Inferior parietal cortex (tissue), 1 donor: ENCODE data around the gene MBP.
"Not testable (repeated sequence)": the region's sequence is repeated elsewhere in the genome, so short reads cannot be mapped to it uniquely, and the experiment has no call there.

Experiments used
- DNase-seq: peaks from one replicate; pipeline ENCODE4 v3.0.0-alpha.2; 2016; ENCODE audit errors: extremely low spot score

Gene MBP

DNA sequence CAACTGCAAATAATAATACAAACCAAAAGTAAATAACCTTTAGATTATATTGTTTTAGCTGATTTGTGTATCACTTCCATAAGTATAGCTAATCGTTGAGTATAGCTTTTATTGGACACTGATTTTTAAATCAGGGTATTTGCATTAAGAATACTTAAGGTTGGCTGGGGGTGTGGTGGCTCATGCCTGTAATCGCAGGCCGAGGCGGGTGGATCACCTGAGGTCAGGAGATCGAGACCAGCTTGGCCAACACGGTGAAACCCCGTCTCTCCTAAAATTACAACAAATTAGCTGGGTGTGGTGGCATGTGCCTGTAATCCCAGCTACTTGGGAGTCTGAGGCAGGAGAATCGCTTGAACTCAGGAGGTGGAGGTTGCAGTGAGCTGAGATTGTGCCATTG, 188.2 kb downstream of the MBP start:
- DNase-seq, result not testable (repeated sequence)

DNA sequence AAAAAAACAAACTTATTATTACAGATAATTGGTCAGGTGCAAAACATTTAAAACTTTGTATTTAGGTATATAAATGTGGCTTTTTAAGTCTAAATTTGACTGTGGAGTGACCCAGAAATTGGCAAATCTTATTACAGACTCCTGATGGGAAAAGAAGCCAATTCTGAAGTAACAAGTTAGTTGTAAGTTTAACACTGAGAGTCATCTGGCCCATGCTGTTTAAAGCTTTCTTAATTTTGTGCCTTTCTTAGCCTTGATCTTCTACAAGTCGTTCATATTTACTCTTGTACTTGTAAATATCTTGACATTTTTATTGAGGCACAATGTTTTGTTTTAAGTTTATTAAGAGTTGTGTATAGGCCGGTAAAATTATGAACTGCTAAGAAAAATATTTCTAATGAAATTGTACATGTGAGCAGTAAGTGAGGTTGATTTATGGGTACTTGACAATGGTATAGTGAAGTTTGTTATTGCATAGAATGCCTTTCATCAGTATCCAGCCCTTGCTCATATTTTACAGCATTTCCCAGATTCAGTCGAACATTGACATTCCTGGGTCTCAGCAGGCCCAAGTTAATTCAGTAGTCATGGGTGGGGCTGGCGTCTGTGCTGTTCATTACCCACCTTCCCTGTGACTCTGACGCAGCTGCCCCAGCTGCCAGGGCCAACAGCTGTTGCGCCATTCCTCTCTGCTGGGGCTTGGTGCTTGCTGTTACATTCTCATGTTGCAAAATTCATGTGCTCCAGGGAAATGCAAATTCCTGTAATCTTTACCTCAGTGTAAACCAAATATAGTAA, 188.8 kb downstream of the MBP start:
- no peak for DNase-seq

DNA sequence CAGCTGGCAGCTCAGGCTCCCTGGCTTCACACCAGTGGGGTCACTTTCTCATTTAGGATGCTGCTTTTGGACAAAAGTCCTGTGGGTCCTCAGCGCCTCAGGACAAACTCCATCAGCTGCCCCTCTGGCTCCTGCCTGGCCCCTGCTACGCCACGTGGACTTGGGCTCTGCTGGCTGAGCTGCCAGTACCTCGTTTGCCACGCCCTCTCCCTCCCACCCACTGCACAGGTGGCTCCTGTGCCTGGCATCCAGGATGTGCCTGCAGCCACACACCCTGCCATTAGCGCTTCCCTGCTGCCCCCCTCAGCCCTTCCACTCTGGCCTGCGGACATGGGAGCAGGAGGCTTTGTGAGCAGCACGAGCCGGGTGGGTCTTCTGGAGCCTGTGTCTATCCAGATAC, 191.3 kb downstream of the MBP start:
- no peak for DNase-seq

DNA sequence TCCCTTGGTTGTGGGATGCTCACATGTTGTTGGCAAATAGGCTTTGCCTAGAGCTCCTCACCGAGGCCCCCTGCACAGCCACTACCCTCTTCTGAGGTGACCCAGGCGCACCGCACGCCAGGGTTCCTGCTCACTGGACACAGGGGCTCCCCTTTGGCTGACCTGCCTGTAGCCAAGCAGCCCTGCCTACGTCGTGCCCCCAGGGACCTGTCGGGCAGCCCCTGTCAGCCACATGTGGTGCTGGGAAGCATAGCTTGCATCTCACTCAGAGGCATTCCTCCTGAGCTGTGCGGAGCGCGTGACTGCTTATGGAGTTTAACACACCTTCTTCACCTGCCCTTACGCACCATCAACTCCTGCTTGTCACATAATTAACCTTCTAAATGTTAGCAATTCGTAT, 194.0 kb downstream of the MBP start:
- DNase-seq, result no peak

DNA sequence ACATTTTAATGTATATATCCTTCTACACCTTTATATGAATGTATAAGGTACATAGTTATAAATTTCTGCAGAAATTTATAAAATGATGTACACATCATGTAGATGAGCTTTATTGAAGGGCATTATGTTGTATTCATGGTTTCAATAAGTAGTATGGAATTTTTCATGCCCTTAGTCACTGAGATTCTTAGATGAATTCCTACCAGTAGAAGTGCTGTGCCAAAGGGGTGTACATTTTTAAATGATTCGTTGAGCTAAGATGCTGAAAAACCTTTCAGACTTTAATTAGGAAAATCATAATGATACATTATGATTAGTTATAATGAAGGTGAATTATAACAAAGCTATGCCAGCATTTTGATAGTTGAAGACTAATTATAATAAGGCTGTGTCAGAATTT, 195.0 kb downstream of the MBP start:
- DNase-seq, result no peak

DNA sequence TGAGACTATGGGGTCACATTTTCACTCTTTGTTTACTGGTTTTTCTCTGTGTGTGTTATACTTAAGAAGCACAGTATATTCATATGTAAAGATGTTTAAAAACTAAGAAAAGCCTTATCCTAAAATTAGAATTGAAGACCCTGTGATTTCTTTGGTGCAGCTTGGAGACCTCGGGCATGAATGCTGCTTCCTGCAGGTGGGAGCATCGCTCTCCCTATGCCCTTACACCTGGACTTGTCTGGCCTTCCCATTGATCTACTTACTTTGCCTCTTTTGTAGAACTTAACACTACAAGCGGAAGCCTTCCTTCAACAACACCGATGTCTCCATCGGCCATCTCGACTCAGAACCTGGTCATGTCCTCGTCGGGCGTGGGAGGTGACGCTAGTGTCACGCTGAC, 195.7 kb downstream of the MBP start:
- no peak for DNase-seq

GRCh38 chr18:76935722-76936337, 196.8 kb downstream of the MBP start:
- no peak for DNase-seq

DNA sequence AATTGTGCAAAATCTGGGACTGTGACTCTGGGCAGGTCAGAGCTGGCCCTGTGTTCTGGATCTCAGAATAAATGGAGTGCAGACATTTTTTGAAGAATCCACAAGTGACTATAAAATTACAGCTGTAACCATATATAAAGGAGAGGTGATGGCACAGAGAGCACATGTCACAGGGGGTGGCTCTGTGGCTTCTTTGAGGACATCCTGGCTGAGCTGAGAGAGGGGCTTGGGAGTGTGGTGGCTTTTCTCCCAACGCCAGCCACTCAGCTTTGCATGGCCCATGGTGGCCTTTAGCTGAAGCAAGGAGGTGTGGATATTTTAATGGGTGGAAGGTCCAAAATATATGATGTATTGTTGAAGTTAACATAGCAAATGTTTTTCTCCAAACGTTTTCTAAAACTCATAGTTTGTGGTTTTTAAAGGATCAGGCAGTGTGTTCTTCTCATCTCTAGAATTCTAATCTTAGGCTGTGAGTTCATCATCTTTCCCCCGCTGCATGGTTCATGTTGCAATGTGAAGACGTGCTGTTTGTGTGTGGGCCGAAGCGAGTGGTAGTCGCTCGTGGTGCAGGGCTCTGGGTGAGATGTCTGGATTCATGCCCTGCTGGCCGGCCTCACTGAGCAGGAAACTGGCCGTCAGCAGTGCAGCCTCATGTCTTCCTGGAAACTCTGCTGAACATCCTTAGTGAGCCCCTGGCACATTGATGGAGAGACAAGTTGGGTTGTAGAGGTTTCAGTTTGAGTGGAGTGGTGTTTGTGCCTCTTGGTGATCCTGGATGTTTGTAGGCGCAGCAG, 200.4 kb downstream of the MBP start:
- no peak for DNase-seq

DNA sequence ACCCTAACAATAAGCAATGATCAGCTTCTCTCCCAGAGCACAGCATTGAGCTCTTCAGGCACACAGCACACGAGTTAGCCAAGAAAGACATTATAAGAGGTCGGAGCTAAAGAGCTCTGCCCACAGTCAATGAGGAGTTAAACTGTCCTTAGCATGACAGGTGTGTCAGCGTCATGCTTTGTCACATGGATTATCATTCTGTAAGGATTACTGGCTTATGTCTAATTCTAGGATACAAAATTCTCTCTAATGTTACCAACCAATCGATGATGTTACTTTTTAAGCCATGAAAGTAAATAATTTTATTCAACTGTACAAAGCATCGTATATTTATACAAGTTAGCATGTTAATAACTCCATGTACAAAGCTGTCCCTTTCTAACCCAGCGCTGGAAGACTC, 201.4 kb downstream of the MBP start:
- DNase-seq, result no peak
